HG03159 (cell line): ENCODE data around the gene YTHDC1.
"Not testable (repeated sequence)": the region's sequence is repeated elsewhere in the genome, so short reads cannot be mapped to it uniquely, and the experiment has no call there.

Experiments
- ATAC-seq: cut with Tn5 transposase; IDR thresholded peaks from one replicate; pipeline ENCODE4 v1.9.1; 2021; ENCODE audit warnings: mild to moderate bottlenecking, moderate library complexity; ENCODE audit not compliant: unreplicated experiment

YTHDC1 gene

GRCh38 chr4:68349649-68350360 is at the start of gene YTHDC1:
Gene YTHDC1, minus strand, starts transcription at chr4:68350090. Its CDS starts 337 bp downstream, at chr4:68349753.
- ATAC-seq = peak; percentile 94

GRCh38 chr4:68399306-68399705 is 49.4 kb upstream of the YTHDC1 start:
- ATAC-seq = no peak

- ATAC-seq = no peak
Measured at GRCh38 chr4:68396756-68397155, 46.9 kb upstream of the YTHDC1 start.

- ATAC-seq = no peak
Measured at GRCh38 chr4:68391436-68391835, 41.5 kb upstream of the YTHDC1 start.

GRCh38 chr4:68390205-68390935 is 40.5 kb upstream of the YTHDC1 start:
- ATAC-seq = no peak

- ATAC-seq = not testable (repeated sequence)
Measured at GRCh38 chr4:68389386-68389913, 39.6 kb upstream of the YTHDC1 start.

GRCh38 chr4:68388347-68388865 is 38.5 kb upstream of the YTHDC1 start:
- ATAC-seq = no peak

- ATAC-seq = no peak
Measured at GRCh38 chr4:68385267-68385666, 35.4 kb upstream of the YTHDC1 start.

GRCh38 chr4:68383115-68383514 is 33.2 kb upstream of the YTHDC1 start:
- no peak for ATAC-seq

GRCh38 chr4:68378226-68378625 is 28.3 kb upstream of the YTHDC1 start:
- ATAC-seq = no peak

- peak; percentile 83 for ATAC-seq
Measured at GRCh38 chr4:68375667-68376559, 26.0 kb upstream of the YTHDC1 start.

- peak; percentile 74 for ATAC-seq
Measured at GRCh38 chr4:68373513-68373912, 23.6 kb upstream of the YTHDC1 start.

- no peak for ATAC-seq
Measured at GRCh38 chr4:68372588-68372987, 22.7 kb upstream of the YTHDC1 start.

- no peak for ATAC-seq
Measured at GRCh38 chr4:68369142-68369805, 19.4 kb upstream of the YTHDC1 start.

GRCh38 chr4:68368691-68369131 is 18.8 kb upstream of the YTHDC1 start:
- ATAC-seq = no peak

GRCh38 chr4:68367835-68368234 is 17.9 kb upstream of the YTHDC1 start:
- no peak for ATAC-seq

GRCh38 chr4:68366600-68366999 is 16.7 kb upstream of the YTHDC1 start:
- no peak for ATAC-seq

- ATAC-seq = no peak
Measured at GRCh38 chr4:68365068-68365467, 15.2 kb upstream of the YTHDC1 start.

GRCh38 chr4:68361146-68361589 is 11.3 kb upstream of the YTHDC1 start:
- ATAC-seq = no peak
